Ovary (tissue), 9 donors: Measurements from ENCODE around the gene MEIOC. TPM values are rescaled to one million over a fixed set of nuclear protein-coding genes. Genes with fewer than 3 reads are reported as not detected.
"Not testable (repeated sequence)": the region's sequence is repeated elsewhere in the genome, so short reads cannot be mapped to it uniquely, and the experiment has no call there.

ENCODE experiments used
- DNase-seq, 5 donors: peaks; one replicate each; pipeline ENCODE4 v3.0.0-alpha.2; 2019 to 2020
- H3K27ac ChIP-seq, 2 donors: fragments of 200-600 bp; one replicate each; pipeline versions ENCODE4 v1.5.1 to v1.8.0; 2019 to 2022
- H3K27me3 ChIP-seq: fragments of 200-600 bp; one replicate; pipeline ENCODE4 v1.8.0; 2022
- H3K36me3 ChIP-seq: fragments of 200-600 bp; sonication (generic); one replicate; pipeline ENCODE4 v1.5.1; 2019
- H3K4me1 ChIP-seq: one replicate; pipeline ENCODE4 v1.8.1; 2013; ENCODE audit warnings: mild to moderate bottlenecking, moderate library complexity; ENCODE audit not compliant: insufficient read depth
- H3K4me3 ChIP-seq: fragments of 200-600 bp; sonication (generic); one replicate; pipeline ENCODE4 v1.5.1; 2017
- H3K9me3 ChIP-seq, 2 donors: fragments of 200-600 bp in 1 of 2; sonication (generic) in 1 of 2; one replicate each; pipeline versions ENCODE4 v1.5.1 to v1.8.1; 2013 to 2019; ENCODE audit warnings: mild to moderate bottlenecking in 1 of 2, moderate library complexity in 1 of 2
- CTCF ChIP-seq, 3 donors: fragments of 450-650 bp in 2 of 3; fragments of 200-600 bp in 1 of 3; IDR thresholded peaks; one replicate each; pipeline versions ENCODE4 v1.5.1 to v1.8.0; 2016 to 2022; ENCODE audit warnings: antibody characterized with exemption in 3 of 3, mild to moderate bottlenecking in 1 of 3
- EP300 ChIP-seq: sonication (generic); formaldehyde crosslinking; IDR thresholded peaks from one replicate; pipeline ENCODE4 v1.6.1; 2017; ENCODE audit warnings: antibody characterized with exemption
- POLR2A ChIP-seq: fragments of 450-650 bp; IDR thresholded peaks from one replicate; pipeline ENCODE4 v1.6.1; 2017; ENCODE audit warnings: antibody characterized with exemption, mild to moderate bottlenecking, moderate library complexity
- WGBS, 3 donors: extraction: QIAGEN DNeasy Blood & Tissue Kit in 1 of 3; methylation state at CpG; one replicate each; pipeline versions ENCODE4 v1.1.5 to v1.1.7; 2013 to 2017; 5-methylcytosine and 5-hydroxymethylcytosine counted together
- intact Hi-C, 4 donors: fragments of 100-400 bp; cut with DNase I; formaldehyde crosslinking; loops; one replicate each; pipeline versions ENCODE4 v1.11.0 to v1.15.1; 2022 to 2023
- polyA plus RNA-seq, 2 donors: library from polyadenylated mRNA; stranded (reverse); fragments of 200-250 nt in 1 of 2; fragments of 350-450 nt in 1 of 2; fragmentation: Illumina TruSeq in 1 of 2; extraction: RNeasy Lipid Tissue Mini Kit (QIAGEN cat#74804) in 1 of 2; gene quantifications; one replicate each; pipeline ENCODE4 v1.2.3, GENCODE V29; 2013 to 2014
- total RNA-seq, 7 donors: library from RNA; depleted of rRNA in 2 of 7; stranded (reverse); fragments of >200 nt in 2 of 7; fragmentation: NEBNext Ultra II Directional in 3 of 7; extraction: Animal tissue kit (Norgen Biotek cat#: 25700) in 3 of 7; gene quantifications; one replicate each; pipeline versions ENCODE4 v1.1.0 to v1.2.4, GENCODE V29; 2016 to 2023
- donor health status: DM: no; HTN: no; CAD: no; lungs with moderate emphysema.
- donor health status: DM: no; HTN: no; CAD: no.
- donor health status: Bipolar disorder and iron deficiency.
- donor health status: DM: yes; HTN: yes; CAD: no.
- donor health status: DM: no; HTN: no; CAD: no.
- donor health status: DM: yes; HTN: yes; CAD: no.

Gene MEIOC
- total and polyA plus RNA-seq, 9 donors = 0.07 TPM; not detected in 8

- Histone ChIP-seq H3K27me3 (no peaks in the 10 kb centered on the region), H3K4me1 (peaks cover 6% of the 10 kb centered on the region), H3K4me3 (peak overlapping the region; percentile 77), H3K9me3 (no peaks in the 10 kb centered on the region), H3K36me3 (no peaks in the 10 kb centered on the region), H3K27ac (peak overlapping the region; percentile 59 to 80)
- intact Hi-C loops = no loop called here
- TF ChIP-seq CTCF (IDR thresholded peaks at IDR 0.05) = no peak
- TF ChIP-seq POLR2A = no peak
- no peak for TF ChIP-seq EP300
- WGBS, 3 donors = 2% methylated on average over 13 of the region's 13 CpGs
- no peak for DNase-seq
Observed at GRCh38 chr17:44688675-44689476, 32.6 kb downstream of the MEIOC start.

DNA sequence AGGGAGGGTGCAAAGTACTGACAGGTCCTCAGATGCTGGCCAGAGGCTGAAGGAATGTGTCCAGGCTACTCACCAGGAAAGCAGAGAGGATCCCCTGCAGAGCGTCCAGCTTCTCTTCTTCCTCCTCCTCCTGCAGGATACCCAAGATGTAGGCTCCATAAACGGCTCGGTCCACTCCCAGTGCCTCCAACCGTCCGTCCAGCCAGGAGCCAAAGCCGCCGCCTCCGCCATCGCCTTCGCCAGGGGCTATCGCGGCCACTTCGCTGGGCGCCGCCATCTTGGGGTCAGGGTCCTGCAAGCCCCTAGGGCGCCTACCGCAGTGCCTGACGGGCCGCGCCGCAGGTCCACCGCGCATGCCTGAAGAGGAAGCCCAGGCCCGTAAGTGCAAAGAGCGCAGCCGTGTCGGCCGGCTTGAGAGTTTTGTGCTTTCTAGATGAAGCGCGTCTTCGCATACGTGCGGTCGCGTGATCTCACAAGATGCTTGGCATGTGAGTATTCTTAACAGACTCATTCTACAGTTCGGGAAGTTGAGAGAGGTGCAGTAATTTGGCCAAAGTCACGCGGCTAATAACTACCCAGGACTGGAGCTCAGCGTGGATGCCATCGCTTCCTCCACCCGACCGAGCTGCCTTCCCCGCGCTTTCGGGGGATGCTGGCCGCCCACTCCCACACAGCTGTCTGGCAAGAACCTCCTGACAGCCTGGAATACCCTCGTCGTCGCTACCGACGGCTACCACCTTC, 33.4 kb downstream of the MEIOC start, which contains the start of gene CCDC43:
TSS of gene CCDC43 (minus strand) at position 300 of the 741 bp plus-strand sequence. CDS start at position 277, 23 bp downstream.
- 0 to 1% (median 0%) methylated on average over 43 to 51 of the region's 51 CpGs for WGBS, 3 donors
- intact Hi-C loops = no loop called here

GRCh38 chr17:44690746-44691306, 34.6 kb downstream of the MEIOC start:
- intact Hi-C loops, H3K36me3 ChIP-seq, H3K27me3 ChIP-seq, H3K9me3 ChIP-seq, H3K4me3 ChIP-seq, H3K4me1 ChIP-seq, DNase-seq: not testable (repeated sequence)
- peak overlapping the region in 1 of 2 donors; percentile 59 for H3K27ac ChIP-seq
- 83 to 86% (median 83%) methylated on average over 21 of the region's 21 CpGs for WGBS, 3 donors

More for the DNA sequence above, 33.4 kb downstream of the MEIOC start, which contains the start of gene CCDC43:
- DNase-seq = peak; percentile 84 to 94 (median 86)
- Histone ChIP-seq H3K27ac (peak within 1 kb of the TSS; percentile 59 to 80), H3K27me3 (no peaks in the 10 kb centered on the region), H3K4me3 (peak within 1 kb of the TSS; percentile 77), H3K4me1 (peaks cover 6% of the 10 kb centered on the region), H3K9me3 (no peaks in the 10 kb centered on the region), H3K36me3 (no peaks in the 10 kb centered on the region)
- no peak for TF ChIP-seq EP300
- no peak for TF ChIP-seq POLR2A
- no peak for TF ChIP-seq CTCF (IDR thresholded peaks at IDR 0.05)

GRCh38 chr17:44693609-44694008, 37.3 kb downstream of the MEIOC start:
- TF ChIP-seq EP300 = no peak
- no peak for TF ChIP-seq POLR2A
- TF ChIP-seq CTCF (IDR thresholded peaks at IDR 0.05) = no peak
- 71 to 82% (median 75%) methylated on average over 11 of the region's 11 CpGs for WGBS, 3 donors
- H3K4me1 ChIP-seq = peaks cover 6% of the 10 kb centered on the region
- H3K27me3 ChIP-seq = no peaks in the 10 kb centered on the region
- no peaks in the 10 kb centered on the region for H3K9me3 ChIP-seq
- H3K27ac ChIP-seq = no peak overlapping the region
- no peak for DNase-seq
- no peaks in the 10 kb centered on the region for H3K36me3 ChIP-seq
- no peak overlapping the region for H3K4me3 ChIP-seq
- intact Hi-C loops = no loop called here

DNA sequence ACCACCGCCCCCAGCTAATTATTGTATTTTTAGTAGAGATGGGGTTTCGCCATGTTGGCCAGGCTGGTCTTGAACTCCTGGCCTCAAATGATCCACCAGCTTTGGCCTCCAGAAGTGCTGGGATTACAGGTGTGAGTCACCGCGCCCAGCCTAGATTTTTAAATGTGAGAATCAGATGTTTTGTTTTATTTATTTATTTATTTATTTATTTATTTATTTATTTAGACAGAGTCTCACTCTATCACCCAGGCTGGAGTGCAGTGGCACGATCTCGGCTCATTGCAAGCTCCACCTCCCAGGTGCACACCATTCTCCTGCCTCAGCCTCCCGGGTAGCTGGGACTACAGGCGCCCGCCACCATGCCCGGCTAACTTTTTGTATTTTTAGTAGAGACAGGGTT, 44.0 kb downstream of the MEIOC start:
- H3K9me3 ChIP-seq, H3K27me3 ChIP-seq, H3K4me3 ChIP-seq, DNase-seq, H3K36me3 ChIP-seq, H3K4me1 ChIP-seq, H3K27ac ChIP-seq, intact Hi-C loops: not testable (repeated sequence)
- WGBS, 3 donors = 82 to 87% (median 84%) methylated on average over 10 of the region's 10 CpGs
